ENCODE data around the gene MYADML2.

GRCh38 chr17:81958633-81959342, 11.8 kb upstream of the MYADML2 start:
- no peak for TF ChIP-seq SP1 (CRISPR knock-in tag; conservative IDR thresholded peaks at IDR 0.05)
- no peak for TF ChIP-seq CTCF (IDR thresholded peaks at IDR 0.05)
- TF ChIP-seq ZNF317 (CRISPR knock-in tag; IDR thresholded peaks at IDR 0.05; ENCODE audit: borderline replicate concordance, low read depth), result no peak
